WTC11 (cell line): ENCODE results near the gene NPY5R. TPM values are rescaled to one million over a fixed set of nuclear protein-coding genes. Genes with fewer than 3 reads are reported as not detected.

Experiments used
- ATAC-seq: fragments of 200-7000 bp; cut with Tn5 transposase; 2 replicates; pipeline ENCODE4 v1.10.0; 2021; ENCODE audit warnings: mild to moderate bottlenecking, moderate library complexity
- CTCF ChIA-PET: fragments of 300-600 bp; sonication (Branson Sonifier 250); formaldehyde crosslinking; loops from one replicate; lab custom pipeline; 2021; ENCODE audit warnings: antibody characterized with exemption; lab: Charles Lee
- POLR2A ChIA-PET: fragments of 350-600 bp; sonication (Branson Sonifier 250); formaldehyde crosslinking; loops from one replicate; lab custom pipeline; 2021; ENCODE audit warnings: antibody characterized with exemption; lab: Charles Lee
- DNase-seq: peaks from one replicate; pipeline ENCODE4 v3.0.0; 2021; ENCODE audit warnings: low spot score
- H3K27ac Mint-ChIP-seq: 2 replicates; pipeline ENCODE4 v1.8.0; 2021; ENCODE audit warnings: mixed read lengths
- H3K27me3 Mint-ChIP-seq: 2 replicates; pipeline ENCODE4 v1.8.0; 2021; ENCODE audit warnings: low read depth, mild to moderate bottlenecking, moderate library complexity, mixed read lengths
- H3K36me3 Mint-ChIP-seq: 2 replicates; pipeline ENCODE4 v1.8.0; 2021; ENCODE audit warnings: mixed read lengths
- H3K4me1 Mint-ChIP-seq: 2 replicates; pipeline ENCODE4 v1.8.0; 2022; ENCODE audit warnings: mixed read lengths
- H3K4me3 Mint-ChIP-seq: 2 replicates; pipeline ENCODE4 v1.8.0; 2021; ENCODE audit warnings: mild to moderate bottlenecking, moderate library complexity, mixed read lengths
- H3K9me3 Mint-ChIP-seq: 2 replicates; pipeline ENCODE4 v1.8.0; 2021; ENCODE audit warnings: mixed read lengths
- ATF1 ChIP-seq: sonication (generic); formaldehyde crosslinking; IDR thresholded peaks from 2 replicates; pipeline ENCODE4 v1.8.1; 2023; ENCODE audit warnings: mild to moderate bottlenecking, moderate library complexity, missing genetic modification reagents
- CBFB ChIP-seq: sonication (generic); formaldehyde crosslinking; IDR thresholded peaks from 2 replicates; pipeline ENCODE4 v1.8.1; 2022; ENCODE audit warnings: mild to moderate bottlenecking, low read depth, missing genetic modification reagents
- CREB1 ChIP-seq: sonication (generic); formaldehyde crosslinking; IDR thresholded peaks from 2 replicates; pipeline ENCODE4 v1.8.0; 2023; ENCODE audit warnings: mild to moderate bottlenecking, missing genetic modification reagents
- CREM ChIP-seq: sonication (generic); formaldehyde crosslinking; IDR thresholded peaks from 2 replicates; pipeline ENCODE4 v1.8.1; 2022; ENCODE audit warnings: mild to moderate bottlenecking, missing genetic modification reagents, moderate library complexity
- FOXJ3 ChIP-seq: sonication (generic); formaldehyde crosslinking; IDR thresholded peaks from 2 replicates; pipeline ENCODE4 v1.9.0; 2021; ENCODE audit warnings: missing genetic modification reagents, mild to moderate bottlenecking, borderline replicate concordance
- GRHL2 ChIP-seq: fragments of 250-450 bp; sonication (Bioruptor Pico); IDR thresholded peaks from 2 replicates; pipeline ENCODE4 v1.8.0; 2022; ENCODE audit warnings: mild to moderate bottlenecking, moderate library complexity; ENCODE audit not compliant: insufficient replicate concordance, severe bottlenecking
- JUN ChIP-seq: sonication (generic); formaldehyde crosslinking; IDR thresholded peaks from 2 replicates; pipeline ENCODE4 v1.8.0; 2023; ENCODE audit warnings: mild to moderate bottlenecking, missing genetic modification reagents
- MYBL2 ChIP-seq: sonication (generic); formaldehyde crosslinking; IDR thresholded peaks from 2 replicates; pipeline ENCODE4 v1.8.1; 2023; ENCODE audit warnings: mild to moderate bottlenecking, moderate library complexity, missing genetic modification reagents
- NFYB ChIP-seq: sonication (generic); formaldehyde crosslinking; conservative IDR thresholded peaks from 2 replicates; pipeline ENCODE4 v1.8.0; 2022; ENCODE audit warnings: low read depth, missing genetic modification reagents
- SMAD3 ChIP-seq: sonication (generic); formaldehyde crosslinking; IDR thresholded peaks from 2 replicates; pipeline ENCODE4 v1.8.0; 2022; ENCODE audit warnings: missing genetic modification reagents, mild to moderate bottlenecking, borderline replicate concordance
- SMAD4 ChIP-seq: sonication (generic); formaldehyde crosslinking; IDR thresholded peaks from 2 replicates; pipeline ENCODE4 v1.8.0; 2022; ENCODE audit warnings: mild to moderate bottlenecking, missing genetic modification reagents
- ZNF121 ChIP-seq: sonication (generic); formaldehyde crosslinking; IDR thresholded peaks from 2 replicates; pipeline ENCODE4 v1.8.0; 2023; ENCODE audit warnings: missing genetic modification reagents
- ZNF219 ChIP-seq: sonication (generic); formaldehyde crosslinking; IDR thresholded peaks from 2 replicates; pipeline ENCODE4 v1.8.0; 2023; ENCODE audit warnings: missing genetic modification reagents, mild to moderate bottlenecking, borderline replicate concordance
- ZNF232 ChIP-seq: sonication (generic); formaldehyde crosslinking; IDR thresholded peaks from 2 replicates; pipeline ENCODE4 v1.8.0; 2022; ENCODE audit warnings: mild to moderate bottlenecking, missing genetic modification reagents
- ZNF263 ChIP-seq: sonication (generic); formaldehyde crosslinking; IDR thresholded peaks from 2 replicates; pipeline ENCODE4 v1.8.1; 2022; ENCODE audit warnings: low read depth, mild to moderate bottlenecking, moderate library complexity, missing genetic modification reagents
- ZNF416 ChIP-seq: fragments of 250-450 bp; sonication (Bioruptor Pico); IDR thresholded peaks from 2 replicates; pipeline ENCODE4 v1.9.0; 2021; ENCODE audit warnings: mild to moderate bottlenecking, inconsistent platforms
- total RNA-seq: library from RNA; stranded (reverse); gene quantifications from 3 replicates; pipeline ENCODE4 v1.2.3, GENCODE V29; 2021
- TF ChIP-seq, protein P1 (sequence below): sonication (generic); formaldehyde crosslinking; IDR thresholded peaks from 2 replicates; pipeline ENCODE4 v1.8.0; 2023; ENCODE audit warnings: mild to moderate bottlenecking, missing genetic modification reagents
- TF ChIP-seq, protein P2 (sequence below): sonication (generic); formaldehyde crosslinking; IDR thresholded peaks from 2 replicates; pipeline ENCODE4 v1.8.1; 2022; ENCODE audit warnings: missing genetic modification reagents, borderline replicate concordance
- TF ChIP-seq, protein P3 (sequence below): sonication (generic); formaldehyde crosslinking; IDR thresholded peaks from 2 replicates; pipeline ENCODE4 v1.8.1; 2022; ENCODE audit warnings: low read depth, missing genetic modification reagents, borderline replicate concordance
- TF ChIP-seq, protein P4 (sequence below): fragments of 250-450 bp; sonication (Bioruptor Pico); IDR thresholded peaks from 2 replicates; pipeline ENCODE4 v1.8.0; 2021; ENCODE audit warnings: mild to moderate bottlenecking
- TF ChIP-seq, protein P5 (sequence below): fragments of 250-450 bp; sonication (Bioruptor Pico); IDR thresholded peaks from 2 replicates; pipeline ENCODE4 v1.9.0; 2021; ENCODE audit warnings: mild to moderate bottlenecking
- TF ChIP-seq, protein P6 (sequence below): sonication (generic); formaldehyde crosslinking; IDR thresholded peaks from 2 replicates; pipeline ENCODE4 v1.8.0; 2022; ENCODE audit warnings: mild to moderate bottlenecking, missing genetic modification reagents
- TF ChIP-seq, protein P7 (sequence below): sonication (generic); formaldehyde crosslinking; IDR thresholded peaks from 2 replicates; pipeline ENCODE4 v1.8.0; 2022; ENCODE audit warnings: mild to moderate bottlenecking, missing genetic modification reagents
- TF ChIP-seq, protein P8 (sequence below): sonication (generic); formaldehyde crosslinking; conservative IDR thresholded peaks from 2 replicates; pipeline ENCODE4 v1.8.1; 2022; ENCODE audit warnings: mild to moderate bottlenecking, missing genetic modification reagents

The NPY5R gene
- total RNA-seq, 1 experiment from 2014 or later: 4.5 TPM

DNA sequence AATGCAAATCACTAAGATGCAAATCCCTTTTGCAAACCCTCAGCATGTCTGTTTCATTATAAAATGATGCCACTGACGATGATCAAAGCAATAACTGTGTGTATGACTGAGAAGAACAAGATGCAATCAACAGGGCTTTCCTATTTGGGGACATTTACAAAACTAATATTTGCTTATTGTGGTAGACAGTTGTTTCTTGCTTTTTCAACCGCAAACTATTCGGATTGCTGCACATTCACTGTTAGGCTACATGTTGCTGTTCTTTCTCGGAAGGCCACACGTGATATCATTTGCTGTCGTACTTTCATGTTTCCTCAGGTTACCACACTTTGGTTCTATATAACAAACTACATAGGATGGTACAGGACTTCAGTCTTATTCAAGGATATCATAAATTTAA, 49.8 kb downstream of the NPY5R start:
- H3K9me3 Mint-ChIP-seq: no peaks in the 10 kb centered on the region

DNA sequence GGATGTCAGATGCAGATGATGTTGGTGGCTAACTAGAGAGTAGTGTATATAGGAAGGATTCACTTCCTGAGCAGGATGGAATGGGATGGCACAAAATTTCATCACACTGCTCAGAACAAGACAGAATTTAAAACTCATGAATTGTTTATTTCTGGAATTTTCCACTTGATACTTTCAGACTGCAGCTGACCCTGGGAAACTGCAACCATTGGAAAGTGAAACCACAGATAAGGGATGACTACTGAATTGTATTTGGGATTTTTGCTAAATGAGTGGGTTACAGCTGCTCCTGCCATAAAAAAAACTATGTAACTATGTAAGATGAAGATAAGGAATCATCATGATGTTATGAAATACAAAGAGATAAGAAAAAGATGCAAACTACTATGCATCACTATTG, 51.4 kb downstream of the NPY5R start:
- ATAC-seq: no peak
- Mint-ChIP-seq H3K36me3 (0 out of 2 replicates have a peak, but pooled peaks cover under 1% of the 10 kb centered on the region), H3K4me3 (no peak overlapping the region), H3K27ac (no peak overlapping the region), H3K27me3 (no peaks in the 10 kb centered on the region), H3K4me1 (peaks cover 18% of the 10 kb centered on the region), H3K9me3 (peaks cover 6% of the 10 kb centered on the region)
- no peak for TF ChIP-seq SMAD4 (CRISPR knock-in tag)
- TF ChIP-seq ZNF263 (CRISPR knock-in tag): no peak
- DNase-seq: no peak
- POLR2A ChIA-PET: no interaction called here
- CTCF ChIA-PET: no interaction called here

More for the DNA sequence above, 49.8 kb downstream of the NPY5R start:
- Mint-ChIP-seq H3K27ac (no peak overlapping the region), H3K27me3 (no peaks in the 10 kb centered on the region), H3K4me1 (peaks cover 18% of the 10 kb centered on the region), H3K4me3 (no peak overlapping the region), H3K36me3 (no peaks in the 10 kb centered on the region)
- ChIA-PET POLR2A (no interaction called here), CTCF (no interaction called here)
- TF ChIP-seq NFYB (CRISPR knock-in tag): no peak
- TF ChIP-seq ZNF219: no peak
- TF ChIP-seq, protein P1, sequence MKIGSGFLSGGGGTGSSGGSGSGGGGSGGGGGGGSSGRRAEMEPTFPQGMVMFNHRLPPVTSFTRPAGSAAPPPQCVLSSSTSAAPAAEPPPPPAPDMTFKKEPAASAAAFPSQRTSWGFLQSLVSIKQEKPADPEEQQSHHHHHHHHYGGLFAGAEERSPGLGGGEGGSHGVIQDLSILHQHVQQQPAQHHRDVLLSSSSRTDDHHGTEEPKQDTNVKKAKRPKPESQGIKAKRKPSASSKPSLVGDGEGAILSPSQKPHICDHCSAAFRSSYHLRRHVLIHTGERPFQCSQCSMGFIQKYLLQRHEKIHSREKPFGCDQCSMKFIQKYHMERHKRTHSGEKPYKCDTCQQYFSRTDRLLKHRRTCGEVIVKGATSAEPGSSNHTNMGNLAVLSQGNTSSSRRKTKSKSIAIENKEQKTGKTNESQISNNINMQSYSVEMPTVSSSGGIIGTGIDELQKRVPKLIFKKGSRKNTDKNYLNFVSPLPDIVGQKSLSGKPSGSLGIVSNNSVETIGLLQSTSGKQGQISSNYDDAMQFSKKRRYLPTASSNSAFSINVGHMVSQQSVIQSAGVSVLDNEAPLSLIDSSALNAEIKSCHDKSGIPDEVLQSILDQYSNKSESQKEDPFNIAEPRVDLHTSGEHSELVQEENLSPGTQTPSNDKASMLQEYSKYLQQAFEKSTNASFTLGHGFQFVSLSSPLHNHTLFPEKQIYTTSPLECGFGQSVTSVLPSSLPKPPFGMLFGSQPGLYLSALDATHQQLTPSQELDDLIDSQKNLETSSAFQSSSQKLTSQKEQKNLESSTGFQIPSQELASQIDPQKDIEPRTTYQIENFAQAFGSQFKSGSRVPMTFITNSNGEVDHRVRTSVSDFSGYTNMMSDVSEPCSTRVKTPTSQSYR (CRISPR knock-in tag): no peak
- TF ChIP-seq, protein P2, sequence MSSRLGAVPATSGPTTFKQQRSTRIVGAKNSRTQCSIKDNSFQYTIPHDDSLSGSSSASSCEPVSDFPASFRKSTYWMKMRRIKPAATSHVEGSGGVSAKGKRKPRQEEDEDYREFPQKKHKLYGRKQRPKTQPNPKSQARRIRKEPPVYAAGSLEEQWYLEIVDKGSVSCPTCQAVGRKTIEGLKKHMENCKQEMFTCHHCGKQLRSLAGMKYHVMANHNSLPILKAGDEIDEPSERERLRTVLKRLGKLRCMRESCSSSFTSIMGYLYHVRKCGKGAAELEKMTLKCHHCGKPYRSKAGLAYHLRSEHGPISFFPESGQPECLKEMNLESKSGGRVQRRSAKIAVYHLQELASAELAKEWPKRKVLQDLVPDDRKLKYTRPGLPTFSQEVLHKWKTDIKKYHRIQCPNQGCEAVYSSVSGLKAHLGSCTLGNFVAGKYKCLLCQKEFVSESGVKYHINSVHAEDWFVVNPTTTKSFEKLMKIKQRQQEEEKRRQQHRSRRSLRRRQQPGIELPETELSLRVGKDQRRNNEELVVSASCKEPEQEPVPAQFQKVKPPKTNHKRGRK (CRISPR knock-in tag): no peak
- no peak for TF ChIP-seq CREB1 (CRISPR knock-in tag)
- no peak for TF ChIP-seq ZNF232
- TF ChIP-seq, protein P3, sequence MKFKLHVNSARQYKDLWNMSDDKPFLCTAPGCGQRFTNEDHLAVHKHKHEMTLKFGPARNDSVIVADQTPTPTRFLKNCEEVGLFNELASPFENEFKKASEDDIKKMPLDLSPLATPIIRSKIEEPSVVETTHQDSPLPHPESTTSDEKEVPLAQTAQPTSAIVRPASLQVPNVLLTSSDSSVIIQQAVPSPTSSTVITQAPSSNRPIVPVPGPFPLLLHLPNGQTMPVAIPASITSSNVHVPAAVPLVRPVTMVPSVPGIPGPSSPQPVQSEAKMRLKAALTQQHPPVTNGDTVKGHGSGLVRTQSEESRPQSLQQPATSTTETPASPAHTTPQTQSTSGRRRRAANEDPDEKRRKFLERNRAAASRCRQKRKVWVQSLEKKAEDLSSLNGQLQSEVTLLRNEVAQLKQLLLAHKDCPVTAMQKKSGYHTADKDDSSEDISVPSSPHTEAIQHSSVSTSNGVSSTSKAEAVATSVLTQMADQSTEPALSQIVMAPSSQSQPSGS (CRISPR knock-in tag): no peak
- TF ChIP-seq, protein P4, sequence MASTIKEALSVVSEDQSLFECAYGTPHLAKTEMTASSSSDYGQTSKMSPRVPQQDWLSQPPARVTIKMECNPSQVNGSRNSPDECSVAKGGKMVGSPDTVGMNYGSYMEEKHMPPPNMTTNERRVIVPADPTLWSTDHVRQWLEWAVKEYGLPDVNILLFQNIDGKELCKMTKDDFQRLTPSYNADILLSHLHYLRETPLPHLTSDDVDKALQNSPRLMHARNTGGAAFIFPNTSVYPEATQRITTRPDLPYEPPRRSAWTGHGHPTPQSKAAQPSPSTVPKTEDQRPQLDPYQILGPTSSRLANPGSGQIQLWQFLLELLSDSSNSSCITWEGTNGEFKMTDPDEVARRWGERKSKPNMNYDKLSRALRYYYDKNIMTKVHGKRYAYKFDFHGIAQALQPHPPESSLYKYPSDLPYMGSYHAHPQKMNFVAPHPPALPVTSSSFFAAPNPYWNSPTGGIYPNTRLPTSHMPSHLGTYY (CRISPR knock-in tag): no peak
- no peak for TF ChIP-seq CBFB (CRISPR knock-in tag)
- TF ChIP-seq ATF1 (CRISPR knock-in tag): no peak
- no peak for TF ChIP-seq CREM (CRISPR knock-in tag)
- TF ChIP-seq, protein P5, sequence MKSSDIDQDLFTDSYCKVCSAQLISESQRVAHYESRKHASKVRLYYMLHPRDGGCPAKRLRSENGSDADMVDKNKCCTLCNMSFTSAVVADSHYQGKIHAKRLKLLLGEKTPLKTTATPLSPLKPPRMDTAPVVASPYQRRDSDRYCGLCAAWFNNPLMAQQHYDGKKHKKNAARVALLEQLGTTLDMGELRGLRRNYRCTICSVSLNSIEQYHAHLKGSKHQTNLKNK: no peak
- no peak for DNase-seq
- ATAC-seq: no peak

DNA sequence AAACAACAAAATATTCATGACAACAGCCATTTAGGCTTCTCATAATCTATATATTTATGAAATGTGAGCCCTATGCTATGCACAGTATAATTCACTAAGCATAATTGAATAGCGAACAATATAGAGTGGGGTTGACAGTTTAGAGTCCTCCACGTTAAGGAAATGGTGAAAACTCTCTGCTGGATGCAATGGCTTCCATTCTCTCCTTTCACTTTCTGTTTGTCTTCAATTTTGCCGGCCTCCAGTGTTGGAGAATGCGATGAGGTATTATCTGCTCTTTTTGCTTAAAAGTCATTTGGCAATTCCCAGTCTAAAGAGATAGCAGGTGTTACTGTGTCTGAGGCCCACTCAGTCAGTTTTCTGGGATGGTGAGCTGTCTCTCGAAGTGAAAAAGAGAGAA, 52.1 kb downstream of the NPY5R start:
- no peak overlapping the region for H3K27ac Mint-ChIP-seq
- DNase-seq: no peak
- POLR2A ChIA-PET: no interaction called here
- peaks cover 8% of the 10 kb centered on the region for H3K9me3 Mint-ChIP-seq
- TF ChIP-seq, protein P6, sequence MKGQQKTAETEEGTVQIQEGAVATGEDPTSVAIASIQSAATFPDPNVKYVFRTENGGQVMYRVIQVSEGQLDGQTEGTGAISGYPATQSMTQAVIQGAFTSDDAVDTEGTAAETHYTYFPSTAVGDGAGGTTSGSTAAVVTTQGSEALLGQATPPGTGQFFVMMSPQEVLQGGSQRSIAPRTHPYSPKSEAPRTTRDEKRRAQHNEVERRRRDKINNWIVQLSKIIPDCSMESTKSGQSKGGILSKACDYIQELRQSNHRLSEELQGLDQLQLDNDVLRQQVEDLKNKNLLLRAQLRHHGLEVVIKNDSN (CRISPR knock-in tag): no peak
- TF ChIP-seq ZNF121 (CRISPR knock-in tag) (no peak), GRHL2 (CRISPR knock-in tag) (no peak), ZNF219 (no peak), FOXJ3 (CRISPR knock-in tag) (no peak), JUN (CRISPR knock-in tag) (no peak), SMAD4 (CRISPR knock-in tag) (no peak), MYBL2 (CRISPR knock-in tag) (no peak), SMAD3 (no peak), ZNF416 (CRISPR knock-in tag) (no peak)
- TF ChIP-seq, protein P7, sequence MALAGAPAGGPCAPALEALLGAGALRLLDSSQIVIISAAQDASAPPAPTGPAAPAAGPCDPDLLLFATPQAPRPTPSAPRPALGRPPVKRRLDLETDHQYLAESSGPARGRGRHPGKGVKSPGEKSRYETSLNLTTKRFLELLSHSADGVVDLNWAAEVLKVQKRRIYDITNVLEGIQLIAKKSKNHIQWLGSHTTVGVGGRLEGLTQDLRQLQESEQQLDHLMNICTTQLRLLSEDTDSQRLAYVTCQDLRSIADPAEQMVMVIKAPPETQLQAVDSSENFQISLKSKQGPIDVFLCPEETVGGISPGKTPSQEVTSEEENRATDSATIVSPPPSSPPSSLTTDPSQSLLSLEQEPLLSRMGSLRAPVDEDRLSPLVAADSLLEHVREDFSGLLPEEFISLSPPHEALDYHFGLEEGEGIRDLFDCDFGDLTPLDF (CRISPR knock-in tag): no peak
- TF ChIP-seq, protein P8, sequence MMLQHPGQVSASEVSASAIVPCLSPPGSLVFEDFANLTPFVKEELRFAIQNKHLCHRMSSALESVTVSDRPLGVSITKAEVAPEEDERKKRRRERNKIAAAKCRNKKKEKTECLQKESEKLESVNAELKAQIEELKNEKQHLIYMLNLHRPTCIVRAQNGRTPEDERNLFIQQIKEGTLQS (CRISPR knock-in tag): no peak
- TF ChIP-seq, all 79 proteins: peak for 0
- Mint-ChIP-seq H3K4me3 (no peak overlapping the region), H3K27me3 (no peaks in the 10 kb centered on the region), H3K36me3 (0 out of 2 replicates have a peak, but pooled peaks cover 2% of the 10 kb centered on the region), H3K4me1 (peaks cover 18% of the 10 kb centered on the region)
- no peak for ATAC-seq
- CTCF ChIA-PET: no interaction called here
